ENCODE data around the gene SLIT3. TPM values are rescaled to one million over a fixed set of nuclear protein-coding genes. Genes with fewer than 3 reads are reported as not detected.
A peak's percentile ranks its signal among the peaks of the same experiment; 100 is the strongest.

SLIT3 gene
- total RNA-seq, 1 donor from 2014 or later: 82.6 TPM

DNA sequence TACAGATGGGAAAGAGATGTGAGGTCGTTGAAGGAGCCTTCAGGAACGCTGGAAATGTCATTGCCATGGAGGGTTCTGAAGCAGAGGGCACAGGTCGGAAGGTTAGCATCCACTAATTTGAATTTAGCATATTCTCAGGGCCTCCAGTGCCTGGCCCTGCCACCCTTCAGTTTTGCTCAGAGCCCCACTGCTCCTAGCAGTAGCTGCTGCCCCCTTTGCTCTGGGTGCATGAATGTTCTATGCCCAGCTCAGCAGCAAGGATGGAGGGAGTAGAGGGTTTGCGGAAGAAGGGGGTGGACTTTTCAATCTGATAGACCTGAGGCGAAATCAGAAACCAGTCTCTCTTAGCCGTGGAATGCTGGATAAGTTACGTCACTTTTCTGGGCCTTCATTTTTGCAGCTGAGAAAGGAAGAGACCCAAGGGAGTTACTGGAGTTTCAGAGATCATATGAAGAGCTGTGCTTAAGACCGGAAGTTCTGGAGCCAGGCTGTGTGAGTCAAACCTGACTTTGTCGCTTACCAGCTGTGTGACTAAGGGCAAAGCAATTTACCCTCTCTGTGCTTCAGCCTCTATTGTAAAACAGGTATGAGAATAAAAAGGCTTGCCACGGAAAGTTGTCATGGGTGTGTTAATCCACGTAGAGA is 588.5 kb downstream of the SLIT3 start:
- DNase-seq (ENCODE audit: low spot score): peak; percentile 80

DNA sequence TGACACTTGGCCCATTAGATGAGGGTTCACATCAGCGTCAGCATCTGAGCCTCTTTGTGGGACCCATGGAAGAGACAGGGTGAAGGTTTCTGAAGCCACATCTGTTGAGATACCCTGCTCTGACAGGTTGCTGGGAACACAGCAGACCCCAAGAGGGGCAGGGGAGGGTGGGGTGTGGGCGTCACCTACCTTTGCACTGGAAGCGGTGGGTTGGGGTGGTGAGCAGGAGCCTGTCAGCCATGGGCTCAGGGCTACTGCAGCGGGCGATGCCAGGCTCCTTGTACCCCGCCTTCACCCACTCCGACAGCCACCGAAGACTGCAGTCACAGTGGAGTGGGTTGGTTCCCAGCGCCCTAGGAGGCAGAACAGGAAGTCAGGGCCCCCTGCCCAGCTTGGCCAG is 590.2 kb downstream of the SLIT3 start:
- DNase-seq (ENCODE audit: low spot score): no peak

DNA sequence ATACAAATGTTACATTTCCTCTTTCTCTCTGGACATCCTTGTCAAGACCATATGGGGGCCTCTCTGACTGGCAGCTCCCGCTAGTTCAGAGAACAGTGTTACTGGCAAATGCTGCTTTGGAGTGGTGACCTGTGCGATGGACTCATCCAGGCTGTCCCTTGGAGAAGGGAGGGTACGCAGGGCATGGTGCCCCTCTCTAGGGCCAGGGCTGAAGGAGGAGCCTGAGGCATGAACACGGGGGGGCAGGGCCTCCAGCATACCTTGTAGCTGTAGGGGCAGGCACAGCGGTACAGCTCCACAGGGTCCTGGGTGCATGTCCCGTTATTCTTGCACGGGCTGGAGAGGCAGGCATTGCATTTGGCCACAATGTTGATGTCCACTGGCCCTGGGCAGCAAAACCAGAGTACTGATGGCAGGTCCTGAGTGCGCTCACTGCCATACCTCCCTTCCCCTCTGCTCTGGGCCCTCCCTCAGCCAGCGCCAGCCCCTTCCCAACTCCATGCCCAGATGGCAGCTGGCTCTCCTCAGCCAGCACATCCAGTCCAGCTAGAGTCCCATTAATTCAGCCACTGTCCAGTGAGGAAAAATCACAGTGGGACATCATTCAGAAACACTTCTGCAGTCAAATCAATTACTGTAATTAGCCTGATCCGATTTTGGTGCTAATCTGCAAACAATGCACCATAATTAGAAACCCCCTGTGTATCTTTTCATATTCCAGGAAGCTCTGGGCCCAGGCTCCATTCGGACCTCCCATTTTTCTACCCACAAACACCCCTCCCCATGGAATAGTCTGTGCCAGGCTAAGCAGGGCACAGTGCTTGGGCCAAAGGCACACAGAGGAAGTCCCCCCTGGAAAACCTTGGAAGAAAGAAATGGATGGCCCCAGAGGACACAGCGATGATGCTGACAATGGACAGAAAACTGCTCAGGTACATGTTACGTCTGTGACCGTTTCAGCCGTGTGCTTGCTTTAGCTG is 592.9 kb downstream of the SLIT3 start:
- no peak for DNase-seq (ENCODE audit: low spot score)

DNA sequence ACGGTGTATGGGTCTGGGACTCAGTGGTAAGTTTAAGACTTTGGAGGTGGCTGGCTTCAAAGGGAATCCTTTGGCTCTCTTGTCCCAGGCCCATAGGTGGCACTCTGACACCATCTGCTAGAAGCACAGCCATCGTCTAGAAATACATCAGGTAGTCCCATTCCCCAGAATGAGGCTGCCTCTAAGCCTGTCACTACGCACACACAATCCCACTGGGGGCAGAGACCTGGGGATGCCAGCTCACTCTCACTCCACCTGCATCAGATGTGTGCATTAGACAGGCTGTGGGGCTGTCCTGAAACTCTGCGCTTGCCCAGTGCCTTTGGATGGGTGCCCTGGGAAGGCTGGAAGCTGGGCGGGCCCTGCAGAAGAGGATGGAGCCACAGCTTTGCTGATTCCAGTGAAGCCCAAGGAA is 594.3 kb downstream of the SLIT3 start:
- DNase-seq (ENCODE audit: low spot score): peak; percentile 45

- no peak for DNase-seq (ENCODE audit: low spot score)
Measured at GRCh38 chr5:168705321-168705720, 595.6 kb downstream of the SLIT3 start.

GRCh38 chr5:168702511-168702910 is 598.4 kb downstream of the SLIT3 start:
- no peak for DNase-seq (ENCODE audit: low spot score)

GRCh38 chr5:168701641-168702040 is 599.3 kb downstream of the SLIT3 start:
- no peak for DNase-seq (ENCODE audit: low spot score)

DNA sequence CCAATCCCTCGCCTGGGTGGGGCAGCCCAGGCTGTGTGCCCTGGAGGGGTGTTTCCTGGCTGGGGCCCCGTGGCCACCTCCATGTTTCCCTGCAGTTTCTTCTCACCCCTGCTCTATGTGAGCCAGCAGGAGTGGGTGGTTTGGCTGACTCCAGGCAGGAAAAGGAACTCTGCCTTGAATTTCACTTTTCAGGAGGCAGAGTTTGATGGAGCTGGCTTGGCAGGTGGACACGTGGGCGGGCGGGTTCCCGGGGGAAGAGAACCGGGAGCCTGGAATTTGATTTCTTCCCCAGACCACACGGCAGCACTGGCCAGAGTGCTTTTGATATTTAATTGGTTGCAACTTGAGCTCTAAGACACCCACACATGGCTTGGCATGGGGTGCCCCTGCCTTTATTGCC is 601.9 kb downstream of the SLIT3 start:
- DNase-seq (ENCODE audit: low spot score): no peak

DNA sequence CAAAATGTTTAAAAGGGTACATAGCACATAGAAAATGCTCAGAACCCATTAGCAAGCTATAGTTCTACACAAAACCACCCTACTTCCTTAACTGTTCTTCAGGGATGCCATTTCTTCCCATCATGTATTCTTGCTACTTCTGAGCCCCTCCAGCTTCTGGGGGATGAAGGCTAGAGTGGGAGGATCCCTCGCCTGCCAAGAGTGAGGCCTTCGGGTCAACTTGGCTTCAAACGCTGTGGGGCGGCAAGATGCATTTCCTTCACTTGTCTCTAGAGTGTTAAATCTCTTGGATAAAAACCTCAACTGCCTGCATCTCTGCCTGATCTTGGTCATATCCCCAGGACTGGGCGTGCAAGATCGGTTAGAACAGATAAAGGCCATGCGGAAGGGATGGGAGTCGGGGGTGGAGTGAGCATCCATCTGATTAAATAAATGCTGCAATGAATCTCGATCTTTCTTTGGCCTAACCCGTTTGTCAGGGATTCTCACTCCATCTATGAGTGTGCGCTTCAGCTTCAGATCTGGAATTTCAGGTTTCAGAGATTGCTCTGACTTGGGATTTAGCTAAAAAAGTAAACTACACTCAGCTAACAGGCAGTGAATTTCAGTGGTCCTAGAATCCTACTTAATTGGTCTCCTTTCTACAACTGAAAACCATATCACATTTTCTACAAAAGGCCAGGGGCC is 603.8 kb downstream of the SLIT3 start:
- peak; percentile 34 for DNase-seq (ENCODE audit: low spot score)

- DNase-seq (ENCODE audit: low spot score): no peak
Measured at GRCh38 chr5:168696611-168697010, 604.3 kb downstream of the SLIT3 start.

- no peak for DNase-seq (ENCODE audit: low spot score)
Measured at GRCh38 chr5:168695301-168695835, 605.6 kb downstream of the SLIT3 start.

DNA sequence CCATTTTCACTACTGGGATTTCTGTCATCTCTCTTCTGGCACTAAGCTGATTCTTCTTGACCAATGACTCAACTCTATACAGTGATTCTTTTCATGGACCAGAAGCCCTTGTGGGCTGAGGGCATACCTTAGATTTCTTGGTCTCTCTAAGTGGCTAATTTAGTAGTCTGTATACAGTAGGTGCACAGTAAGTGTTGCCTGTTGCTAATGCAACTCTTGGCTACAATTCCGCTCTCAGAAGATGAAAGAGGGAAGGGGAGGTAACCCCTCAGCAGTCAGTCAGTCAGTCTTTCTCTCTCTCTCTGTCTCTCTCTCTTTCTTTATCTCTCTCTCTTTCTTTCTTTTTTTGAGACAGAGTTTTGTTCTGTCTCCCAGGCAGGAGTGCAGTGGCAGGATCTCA is 606.6 kb downstream of the SLIT3 start:
- no peak for DNase-seq (ENCODE audit: low spot score)

- no peak for DNase-seq (ENCODE audit: low spot score)
Measured at GRCh38 chr5:168693883-168694282, 607.1 kb downstream of the SLIT3 start.

DNA sequence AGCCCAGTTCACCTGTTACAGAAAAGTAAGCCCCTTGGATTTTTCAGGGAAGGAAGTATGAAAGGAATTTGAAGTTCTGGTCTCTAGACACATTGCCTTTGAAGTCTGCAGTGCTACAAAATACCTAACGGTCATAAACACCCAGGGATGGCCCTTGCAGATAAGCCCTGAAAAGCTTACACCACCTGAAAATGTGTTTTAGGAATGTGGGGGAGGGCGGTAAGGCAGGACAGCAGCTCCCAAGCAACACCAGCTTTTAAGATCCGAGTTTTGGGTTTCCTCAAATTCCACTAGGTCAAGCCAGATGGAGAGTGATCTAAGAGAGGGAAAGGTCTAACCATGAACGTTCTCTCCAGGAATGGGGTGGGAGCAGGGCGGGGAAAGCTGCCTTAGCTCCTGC is 607.6 kb downstream of the SLIT3 start:
- DNase-seq (ENCODE audit: low spot score): no peak

- DNase-seq (ENCODE audit: low spot score): no peak
Measured at GRCh38 chr5:168691891-168692290, 609.0 kb downstream of the SLIT3 start.

- no peak for DNase-seq (ENCODE audit: low spot score)
Measured at GRCh38 chr5:168689260-168689659, 611.7 kb downstream of the SLIT3 start.

DNA sequence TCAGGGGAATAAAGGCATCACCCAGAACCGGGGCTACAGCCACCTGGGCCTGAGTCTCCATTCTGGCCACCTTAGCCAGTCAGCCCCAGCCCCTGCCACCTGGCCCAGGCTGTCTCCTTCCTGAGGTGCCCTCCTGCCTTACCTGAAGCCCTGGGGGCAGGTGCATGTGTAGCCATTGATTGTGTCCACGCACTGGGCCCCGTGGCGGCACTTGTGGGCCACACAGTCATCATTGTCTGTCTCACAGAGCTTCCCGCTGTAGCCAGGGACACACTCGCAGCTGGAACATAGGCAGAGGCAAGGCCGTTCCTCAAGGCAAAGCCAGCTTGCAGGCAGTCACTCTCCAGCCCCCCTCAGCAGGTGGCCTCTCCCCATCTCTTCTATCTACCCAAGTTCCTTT is 614.1 kb downstream of the SLIT3 start:
- no peak for DNase-seq (ENCODE audit: low spot score)

DNA sequence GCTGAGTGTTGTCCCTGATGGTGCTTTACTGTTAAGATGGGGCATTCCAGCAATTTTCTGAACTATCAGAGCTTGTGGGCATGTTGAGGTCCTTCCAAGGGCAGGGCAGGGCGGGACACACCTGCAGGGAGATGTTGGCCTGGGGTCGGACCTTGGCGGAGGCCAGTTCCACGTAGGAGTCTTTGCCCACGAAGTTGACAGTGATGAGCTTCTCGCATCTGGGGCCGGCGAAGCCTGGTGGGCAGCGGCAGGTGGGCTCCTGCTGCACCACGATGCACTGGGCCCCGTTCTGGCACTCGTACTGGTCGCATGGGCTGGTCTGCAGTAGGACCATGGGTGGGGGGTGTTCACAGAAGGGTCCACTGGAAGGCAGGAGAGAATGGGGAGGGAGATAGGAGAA is 615.4 kb downstream of the SLIT3 start:
- DNase-seq (ENCODE audit: low spot score): no peak

GRCh38 chr5:168683927-168684295 is 617.0 kb downstream of the SLIT3 start:
- DNase-seq (ENCODE audit: low spot score): no peak

- peak; percentile 19 for DNase-seq (ENCODE audit: low spot score)
Measured at GRCh38 chr5:168683247-168683926, 617.6 kb downstream of the SLIT3 start.

- DNase-seq (ENCODE audit: low spot score): peak; percentile 57
Measured at GRCh38 chr5:168681556-168682183, 619.3 kb downstream of the SLIT3 start.

All from umbilical cord (tissue), 2 donors.